ENCODE data around the gene GPR25. TPM values are rescaled to one million over a fixed set of nuclear protein-coding genes. Genes with fewer than 3 reads are reported as not detected.
A peak's percentile ranks its signal among the peaks of the same experiment; 100 is the strongest.

Gene GPR25
- total RNA-seq, 1 donor from 2014 or later: not detected

GRCh38 chr1:200916152-200916551 is 43.4 kb downstream of the GPR25 start:
- Mint-ChIP-seq H3K36me3 (ENCODE audit: low read depth, unreplicated experiment) (peaks cover 11% of the 10 kb centered on the region), H3K9me3 (ENCODE audit: unreplicated experiment) (no peaks in the 10 kb centered on the region), H3K27me3 (ENCODE audit: unreplicated experiment) (peaks cover 4% of the 10 kb centered on the region), H3K4me1 (ENCODE audit: unreplicated experiment) (no peaks in the 10 kb centered on the region), H3K27ac (ENCODE audit: unreplicated experiment) (no peak overlapping the region), H3K4me3 (ENCODE audit: unreplicated experiment) (no peak overlapping the region)
- DNase-seq (ENCODE audit: low spot score): peak; percentile 45
- TF ChIP-seq, protein P1, sequence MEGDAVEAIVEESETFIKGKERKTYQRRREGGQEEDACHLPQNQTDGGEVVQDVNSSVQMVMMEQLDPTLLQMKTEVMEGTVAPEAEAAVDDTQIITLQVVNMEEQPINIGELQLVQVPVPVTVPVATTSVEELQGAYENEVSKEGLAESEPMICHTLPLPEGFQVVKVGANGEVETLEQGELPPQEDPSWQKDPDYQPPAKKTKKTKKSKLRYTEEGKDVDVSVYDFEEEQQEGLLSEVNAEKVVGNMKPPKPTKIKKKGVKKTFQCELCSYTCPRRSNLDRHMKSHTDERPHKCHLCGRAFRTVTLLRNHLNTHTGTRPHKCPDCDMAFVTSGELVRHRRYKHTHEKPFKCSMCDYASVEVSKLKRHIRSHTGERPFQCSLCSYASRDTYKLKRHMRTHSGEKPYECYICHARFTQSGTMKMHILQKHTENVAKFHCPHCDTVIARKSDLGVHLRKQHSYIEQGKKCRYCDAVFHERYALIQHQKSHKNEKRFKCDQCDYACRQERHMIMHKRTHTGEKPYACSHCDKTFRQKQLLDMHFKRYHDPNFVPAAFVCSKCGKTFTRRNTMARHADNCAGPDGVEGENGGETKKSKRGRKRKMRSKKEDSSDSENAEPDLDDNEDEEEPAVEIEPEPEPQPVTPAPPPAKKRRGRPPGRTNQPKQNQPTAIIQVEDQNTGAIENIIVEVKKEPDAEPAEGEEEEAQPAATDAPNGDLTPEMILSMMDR (IDR thresholded peaks at IDR 0.05; ENCODE audit: unreplicated experiment): peak; percentile 68

DNA sequence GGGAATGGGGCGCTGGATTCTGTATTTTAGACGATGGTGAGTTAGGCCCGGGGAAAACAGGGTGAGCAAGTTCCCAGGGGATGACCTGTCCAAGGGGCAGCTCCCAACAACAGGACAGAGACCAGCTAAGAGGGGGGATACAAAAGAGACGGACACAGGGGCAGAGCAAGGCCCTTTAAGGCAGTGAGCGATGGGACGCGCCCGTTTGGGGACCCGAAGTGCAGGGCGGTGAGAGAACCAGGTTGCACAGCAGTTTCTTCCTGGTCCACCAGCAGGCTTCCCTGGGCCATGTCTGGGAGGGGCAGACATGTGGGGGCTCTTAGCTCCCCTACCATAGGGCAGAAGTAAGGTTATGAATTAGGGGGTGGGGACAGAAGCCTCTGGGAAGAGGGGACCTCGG is 43.9 kb downstream of the GPR25 start:
- peaks cover 4% of the 10 kb centered on the region for H3K27me3 Mint-ChIP-seq (ENCODE audit: unreplicated experiment)
- H3K36me3 Mint-ChIP-seq (ENCODE audit: low read depth, unreplicated experiment): peaks cover 11% of the 10 kb centered on the region
- H3K27ac Mint-ChIP-seq (ENCODE audit: unreplicated experiment): no peak overlapping the region
- TF ChIP-seq, protein P1 (IDR thresholded peaks at IDR 0.05; ENCODE audit: unreplicated experiment): no peak
- H3K9me3 Mint-ChIP-seq (ENCODE audit: unreplicated experiment): no peaks in the 10 kb centered on the region
- DNase-seq (ENCODE audit: low spot score): no peak
- H3K4me1 Mint-ChIP-seq (ENCODE audit: unreplicated experiment): no peaks in the 10 kb centered on the region
- H3K4me3 Mint-ChIP-seq (ENCODE audit: unreplicated experiment): no peak overlapping the region

DNA sequence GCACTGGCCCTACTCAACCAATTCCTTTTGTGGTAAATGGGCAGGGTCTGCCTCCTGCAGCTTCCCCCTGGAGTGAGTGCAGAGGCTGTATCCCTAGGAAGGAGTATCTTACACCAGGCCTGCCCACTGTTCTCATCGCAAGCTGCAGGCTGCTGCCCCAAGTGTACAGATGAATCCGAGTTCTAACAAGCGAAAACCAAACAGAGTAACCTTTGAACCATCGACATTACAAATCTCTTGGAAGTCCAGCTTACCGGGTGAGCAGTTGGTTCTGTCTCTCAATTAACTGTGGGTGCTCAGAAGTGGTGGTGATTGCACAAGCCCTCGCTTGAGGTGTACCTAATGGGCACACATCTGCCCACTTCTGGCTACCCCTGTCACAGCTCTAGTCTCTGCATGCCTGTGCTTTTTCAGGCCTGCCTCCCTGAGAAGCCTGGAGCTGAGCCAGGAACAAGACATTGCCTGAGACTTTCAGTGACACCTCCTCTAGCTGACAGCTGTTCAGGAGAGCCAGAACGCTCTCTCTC is 44.6 kb downstream of the GPR25 start:
- no peak for DNase-seq (ENCODE audit: low spot score)
- Mint-ChIP-seq H3K36me3 (ENCODE audit: low read depth, unreplicated experiment) (peaks cover 8% of the 10 kb centered on the region), H3K27me3 (ENCODE audit: unreplicated experiment) (peaks cover 4% of the 10 kb centered on the region), H3K4me1 (ENCODE audit: unreplicated experiment) (no peaks in the 10 kb centered on the region), H3K27ac (ENCODE audit: unreplicated experiment) (no peak overlapping the region), H3K4me3 (ENCODE audit: unreplicated experiment) (no peak overlapping the region), H3K9me3 (ENCODE audit: unreplicated experiment) (no peaks in the 10 kb centered on the region)
- TF ChIP-seq, protein P1 (IDR thresholded peaks at IDR 0.05; ENCODE audit: unreplicated experiment): no peak

DNA sequence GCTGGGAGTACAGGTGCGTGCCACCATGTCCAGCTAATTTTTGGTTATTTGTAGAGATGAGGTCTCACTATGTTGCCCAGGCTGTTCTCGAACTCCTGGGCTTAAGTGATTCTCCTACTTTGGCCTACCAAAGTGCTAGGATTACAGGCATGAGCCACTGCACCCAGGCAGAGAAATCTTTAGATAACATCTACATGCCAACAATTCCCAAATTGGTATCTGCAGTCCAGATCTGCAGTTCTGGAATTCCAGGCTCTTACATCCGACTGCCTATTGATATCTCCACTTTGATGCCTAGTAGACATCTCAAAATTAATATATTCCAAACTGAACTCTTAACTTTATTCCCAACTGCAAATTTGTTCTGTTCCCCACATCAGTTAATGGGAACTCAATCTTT is 45.2 kb downstream of the GPR25 start:
- Mint-ChIP-seq H3K27ac (ENCODE audit: unreplicated experiment) (no peak overlapping the region), H3K4me3 (ENCODE audit: unreplicated experiment) (no peak overlapping the region), H3K4me1 (ENCODE audit: unreplicated experiment) (no peaks in the 10 kb centered on the region), H3K36me3 (ENCODE audit: low read depth, unreplicated experiment) (peaks cover 4% of the 10 kb centered on the region), H3K27me3 (ENCODE audit: unreplicated experiment) (peaks cover 6% of the 10 kb centered on the region), H3K9me3 (ENCODE audit: unreplicated experiment) (no peaks in the 10 kb centered on the region)
- TF ChIP-seq, protein P1 (IDR thresholded peaks at IDR 0.05; ENCODE audit: unreplicated experiment): no peak
- no peak for DNase-seq (ENCODE audit: low spot score)

- TF ChIP-seq, protein P1 (IDR thresholded peaks at IDR 0.05; ENCODE audit: unreplicated experiment): no peak
- Mint-ChIP-seq H3K27ac (ENCODE audit: unreplicated experiment) (no peak overlapping the region), H3K27me3 (ENCODE audit: unreplicated experiment) (peaks cover 7% of the 10 kb centered on the region), H3K36me3 (ENCODE audit: low read depth, unreplicated experiment) (no peaks in the 10 kb centered on the region), H3K9me3 (ENCODE audit: unreplicated experiment) (no peaks in the 10 kb centered on the region), H3K4me3 (ENCODE audit: unreplicated experiment) (no peak overlapping the region), H3K4me1 (ENCODE audit: unreplicated experiment) (no peaks in the 10 kb centered on the region)
- no peak for DNase-seq (ENCODE audit: low spot score)
These were observed 46.6 kb downstream of the GPR25 start for GRCh38 chr1:200919386-200919785.

All from endothelial cell (in vitro differentiated cells).